Measurements from ENCODE around the gene ARMC3.

GRCh38 chr10:22993314-22993713, 65.5 kb downstream of the ARMC3 start:
- TF ChIP-seq CTCF (IDR thresholded peaks at IDR 0.05) (no peak), POLR2A (IDR thresholded peaks at IDR 0.05) (no peak), POLR2AphosphoS5 (IDR thresholded peaks at IDR 0.05) (no peak), EP300 (IDR thresholded peaks at IDR 0.05) (no peak)

All from suprapubic skin (tissue), 4 donors.